Spleen (tissue), 11 donors: ENCODE results near the gene NBEA. TPM values are rescaled to one million over a fixed set of nuclear protein-coding genes. Genes with fewer than 3 reads are reported as not detected.
A peak's percentile ranks its signal among the peaks of the same experiment; 100 is the strongest.

ENCODE experiments used
- DNase-seq: peaks from one replicate; pipeline ENCODE4 v3.0.0-alpha.2; 2020
- H3K27ac ChIP-seq, 8 donors: fragments of 200-600 bp; sonication (generic) in 7 of 8; 1 replicate in 4 of 8; 2 replicates in 4 of 8; pipeline versions ENCODE4 v1.5.0 to v1.8.0; 2016 to 2021; ENCODE audit warnings: inconsistent platforms in 4 of 8, mild to moderate bottlenecking in 4 of 8, moderate library complexity in 1 of 8
- H3K27me3 ChIP-seq, 7 donors: fragments of 200-600 bp; sonication (generic) in 6 of 7; replicated peaks in 1 of 7; 1 replicate in 4 of 7; 2 replicates in 3 of 7; pipeline versions ENCODE4 v1.5.0 to v1.8.0; 2016 to 2021; ENCODE audit warnings: inconsistent platforms in 3 of 7, mild to moderate bottlenecking in 1 of 7
- H3K36me3 ChIP-seq, 6 donors: fragments of 200-600 bp; sonication (generic) in 5 of 6; 1 replicate in 4 of 6; 2 replicates in 2 of 6; pipeline versions ENCODE4 v1.5.0 to v1.8.0; 2016 to 2021; ENCODE audit warnings: inconsistent platforms in 2 of 6
- H3K4me1 ChIP-seq, 6 donors: fragments of 200-600 bp; sonication (generic) in 5 of 6; 1 replicate in 3 of 6; 2 replicates in 3 of 6; pipeline versions ENCODE4 v1.5.0 to v1.8.0; 2016 to 2021; ENCODE audit warnings: inconsistent platforms in 3 of 6
- H3K4me3 ChIP-seq, 8 donors: fragments of 200-600 bp; sonication (generic) in 7 of 8; 1 replicate in 4 of 8; 2 replicates in 4 of 8; pipeline versions ENCODE4 v1.5.0 to v1.8.0; 2016 to 2021; ENCODE audit warnings: inconsistent platforms in 4 of 8, mild to moderate bottlenecking in 4 of 8, moderate library complexity in 2 of 8
- H3K9me3 ChIP-seq, 8 donors: fragments of 200-600 bp; sonication (generic) in 7 of 8; 1 replicate in 4 of 8; 2 replicates in 4 of 8; pipeline versions ENCODE4 v1.5.0 to v1.8.0; 2016 to 2021; ENCODE audit warnings: inconsistent platforms in 4 of 8
- CTCF ChIP-seq, 11 experiments: fragments of 200-600 bp in 7 of 11; fragments of 450-650 bp in 4 of 11; sonication (generic) in 4 of 11; IDR thresholded peaks in 8 of 11; conservative IDR thresholded peaks in 3 of 11; 1 replicate in 7 of 11; 2 replicates in 4 of 11; pipeline versions ENCODE4 v1.4.0 to v1.8.0; 2016 to 2021; ENCODE audit warnings: antibody characterized with exemption in 11 of 11, inconsistent platforms in 4 of 11, mild to moderate bottlenecking in 1 of 11
- POLR2A ChIP-seq, 3 donors: fragments of 450-650 bp; IDR thresholded peaks; one replicate each; pipeline ENCODE4 v1.5.1; 2017; ENCODE audit warnings: antibody characterized with exemption in 3 of 3, mild to moderate bottlenecking in 1 of 3
- POLR2AphosphoS5 ChIP-seq, 3 donors: sonication (generic); formaldehyde crosslinking; IDR thresholded peaks; one replicate each; pipeline ENCODE4 v1.5.1; 2017; ENCODE audit warnings: antibody characterized with exemption in 3 of 3
- WGBS, 5 donors: extraction: QIAGEN DNeasy Blood & Tissue Kit in 3 of 5; methylation state at CpG; one replicate each; pipeline versions ENCODE4 v1.1.5 to v1.1.7; 2013 to 2018; 5-methylcytosine and 5-hydroxymethylcytosine counted together
- intact Hi-C: fragments of 100-400 bp; cut with DNase I; formaldehyde crosslinking; loops from one replicate; pipeline ENCODE4 v1.15.0; 2023; ENCODE audit warnings: low total_unique reads
- polyA plus RNA-seq, 3 donors: library from polyadenylated mRNA; stranded (reverse); fragments of 200-250 nt; gene quantifications; one replicate each; pipeline ENCODE4 v1.2.1, GENCODE V29; 2013
- total RNA-seq, 7 donors: library from RNA; depleted of rRNA in 3 of 7; stranded (reverse); fragments of >200 nt in 3 of 7; fragmentation: NEBNext Ultra II Directional in 4 of 7; extraction: Animal tissue kit (Norgen Biotek cat#: 25700) in 4 of 7; gene quantifications; one replicate each; pipeline versions ENCODE4 v1.1.0 to v1.2.1, GENCODE V29; 2016 to 2021
- donor health status: healthy with polysubstance abuse.
- donor health status: DM: no; HTN: no; CAD: no; lungs with moderate emphysema.
- donor health status: DM: no; HTN: no; CAD: no.
- donor health status: Bipolar disorder and iron deficiency.
- donor health status: healthy.
- donor health status: DM: no; HTN: no; CAD: no.
- donor health status: DM: yes; HTN: yes; CAD: no.

Gene NBEA
- total and polyA plus RNA-seq, 10 donors: 1.8 to 27.7 (median 12.9) TPM

- TF ChIP-seq POLR2A (IDR thresholded peaks at IDR 0.05) (no peak), CTCF (IDR thresholded peaks at IDR 0.05 in 8 of 11, conservative IDR thresholded peaks at IDR 0.05 in 3 of 11) (no peak), POLR2AphosphoS5 (IDR thresholded peaks at IDR 0.05) (no peak)
- H3K4me3 ChIP-seq: no peak overlapping the region
- no peaks in the 10 kb centered on the region for H3K4me1 ChIP-seq
- WGBS, 5 donors: 58 to 71% (median 68%) methylated on average over 11 of the region's 11 CpGs
- no peak overlapping the region for H3K27ac ChIP-seq
- intact Hi-C loops: no loop called here
- H3K36me3 ChIP-seq: no peaks in the 10 kb centered on the region
- no peak for DNase-seq
- H3K9me3 ChIP-seq: no peaks in the 10 kb centered on the region
- H3K27me3 ChIP-seq: no peaks in the 10 kb centered on the region
These were observed 771.1 kb downstream of the NBEA start for GRCh38 chr13:35712907-35713761.

GRCh38 chr13:35714121-35714520, 772.1 kb downstream of the NBEA start:
- H3K4me1 ChIP-seq: no peaks in the 10 kb centered on the region
- peaks cover 0 to 3% (median 0%) of the 10 kb centered on the region in 7 donors for H3K27me3 ChIP-seq
- DNase-seq: no peak
- H3K36me3 ChIP-seq: no peaks in the 10 kb centered on the region
- intact Hi-C loops: no loop called here
- no peaks in the 10 kb centered on the region for H3K9me3 ChIP-seq
- no peak overlapping the region for H3K27ac ChIP-seq
- TF ChIP-seq POLR2A (IDR thresholded peaks at IDR 0.05) (no peak), POLR2AphosphoS5 (IDR thresholded peaks at IDR 0.05) (no peak), CTCF (IDR thresholded peaks at IDR 0.05 in 8 of 11, conservative IDR thresholded peaks at IDR 0.05 in 3 of 11) (no peak)
- no peak overlapping the region for H3K4me3 ChIP-seq
- 82 to 89% (median 84%) methylated on average over 6 of the region's 6 CpGs for WGBS, 5 donors

GRCh38 chr13:35714588-35715377, 772.7 kb downstream of the NBEA start:
- Histone ChIP-seq H3K4me1 (no peaks in the 10 kb centered on the region), H3K36me3 (no peaks in the 10 kb centered on the region), H3K27ac (no peak overlapping the region), H3K9me3 (no peaks in the 10 kb centered on the region), H3K4me3 (no peak overlapping the region), H3K27me3 (peaks cover 0 to 7% (median 0%) of the 10 kb centered on the region in 7 donors)
- intact Hi-C loops: no loop called here
- no peak for DNase-seq
- 67 to 75% (median 73%) methylated on average over 6 to 9 of the region's 9 CpGs for WGBS, 5 donors
- no peak for TF ChIP-seq POLR2A (IDR thresholded peaks at IDR 0.05)
- TF ChIP-seq POLR2AphosphoS5 (IDR thresholded peaks at IDR 0.05): peak in 2 of 3 donors; percentile 25 to 53

GRCh38 chr13:35716186-35716585, 774.1 kb downstream of the NBEA start:
- no peak for DNase-seq
- Histone ChIP-seq H3K36me3 (no peaks in the 10 kb centered on the region), H3K4me1 (peaks cover 0 to 6% (median 2%) of the 10 kb centered on the region in 6 donors), H3K27ac (no peak overlapping the region), H3K4me3 (no peak overlapping the region), H3K9me3 (no peaks in the 10 kb centered on the region), H3K27me3 (peaks cover 0 to 18% (median 0%) of the 10 kb centered on the region in 7 donors)
- TF ChIP-seq POLR2AphosphoS5 (IDR thresholded peaks at IDR 0.05) (no peak), CTCF (IDR thresholded peaks at IDR 0.05 in 8 of 11, conservative IDR thresholded peaks at IDR 0.05 in 3 of 11) (no peak), POLR2A (IDR thresholded peaks at IDR 0.05) (no peak)
- intact Hi-C loops: no loop called here
- 64 to 76% (median 71%) methylated on average over 4 of the region's 4 CpGs for WGBS, 5 donors
